Heart left ventricle (tissue), 16 donors: ENCODE data around the gene ANKRD53. TPM values are rescaled to one million over a fixed set of nuclear protein-coding genes. Genes with fewer than 3 reads are reported as not detected.
A peak's percentile ranks its signal among the peaks of the same experiment; 100 is the strongest.

Source experiments
- ATAC-seq, 4 donors: fragments of 200-7000 bp; cut with Tn5 transposase; one replicate each; pipeline ENCODE4 v1.9.1; 2020 to 2022; ENCODE audit warnings: moderate library complexity in 4 of 4, mild to moderate bottlenecking in 3 of 4, moderate number of reproducible peaks in 1 of 4
- DNase-seq, 5 donors: peaks; one replicate each; pipeline ENCODE4 v3.0.0-alpha.2; 2020
- H3K27ac ChIP-seq, 12 donors: fragments of 200-600 bp; sonication (generic) in 4 of 12; one replicate each; pipeline versions ENCODE4 v1.5.0 to v1.8.0; 2016 to 2022; ENCODE audit warnings: mild to moderate bottlenecking in 2 of 12
- H3K27me3 ChIP-seq, 9 donors: fragments of 200-600 bp; sonication (generic) in 2 of 9; one replicate each; pipeline versions ENCODE4 v1.5.1 to v1.8.0; 2016 to 2022; ENCODE audit warnings: mild to moderate bottlenecking in 3 of 9
- H3K36me3 ChIP-seq, 9 donors: fragments of 200-600 bp; sonication (generic) in 2 of 9; one replicate each; pipeline versions ENCODE4 v1.5.0 to v1.8.0; 2018 to 2022; ENCODE audit warnings: mild to moderate bottlenecking in 2 of 9
- H3K4me1 ChIP-seq, 12 donors: fragments of 200-600 bp; sonication (generic) in 4 of 12; one replicate each; pipeline versions ENCODE4 v1.5.0 to v1.8.0; 2016 to 2022; ENCODE audit warnings: mild to moderate bottlenecking in 3 of 12
- H3K4me3 ChIP-seq, 12 donors: fragments of 200-600 bp; sonication (generic) in 4 of 12; one replicate each; pipeline versions ENCODE4 v1.5.0 to v1.8.0; 2017 to 2022; ENCODE audit warnings: mild to moderate bottlenecking in 9 of 12, moderate library complexity in 4 of 12
- H3K9me3 ChIP-seq, 12 donors: fragments of 200-600 bp; sonication (generic) in 4 of 12; one replicate each; pipeline versions ENCODE4 v1.5.0 to v1.8.0; 2016 to 2022; ENCODE audit warnings: mild to moderate bottlenecking in 1 of 12
- POLR2A ChIP-seq, 2 donors: fragments of 450-650 bp; IDR thresholded peaks; one replicate each; pipeline ENCODE4 v1.6.1; 2017; ENCODE audit warnings: antibody characterized with exemption in 2 of 2, mild to moderate bottlenecking in 2 of 2, moderate library complexity in 2 of 2
- WGBS, 4 donors: extraction: QIAGEN DNeasy Blood & Tissue Kit in 2 of 4; methylation state at CpG; one replicate each; pipeline versions ENCODE4 v1.1.5 to v1.1.7; 2013 to 2018; 5-methylcytosine and 5-hydroxymethylcytosine counted together
- intact Hi-C, 10 donors: fragments of 100-400 bp; cut with DNase I; formaldehyde crosslinking; loops; one replicate each; pipeline versions ENCODE4 v1.11.1 to v1.14.2; 2022
- polyA plus RNA-seq, 2 donors: library from polyadenylated mRNA; stranded (reverse); fragments of 200-250 nt; gene quantifications; one replicate each; pipeline ENCODE4 v1.2.3, GENCODE V29; 2013
- total RNA-seq, 9 donors: library from RNA; depleted of rRNA in 2 of 9; stranded (reverse); fragments of >200 nt in 2 of 9; fragmentation: NEBNext Ultra II Directional in 3 of 9; extraction: Animal tissue kit (Norgen Biotek cat#: 25700) in 3 of 9; gene quantifications; one replicate each; pipeline versions ENCODE4 v1.1.0 to v1.2.4, GENCODE V29; 2016 to 2023
- TF ChIP-seq, protein P1 (sequence below), 12 donors: fragments of 200-600 bp; sonication (generic) in 4 of 12; IDR thresholded peaks; one replicate each; pipeline versions ENCODE4 v1.5.0 to v1.8.0; 2018 to 2022; ENCODE audit warnings: antibody characterized with exemption in 12 of 12, mild to moderate bottlenecking in 5 of 12
- donor health status: ischemic (EF 13 %, LVEDD 7.1; RV severe dilation, severe dysfunction).
- donor health status: healthy with polysubstance abuse.
- donor health status: DM: no; HTN: yes; CAD: no.
- donor health status: DM: no; HTN: no; CAD: no.
- donor health status: ischemic (EF 25% LVEDD 6.9; RV normal size, moderate dysfunction).
- donor health status: ischemic (EF 25% LVEDD 5.7; RV mildly dilated, moderate dysfunction).
- donor health status: healthy.
- donor health status: DM: yes; HTN: yes; CAD: no.
- donor health status: ischemic (EF 35%, LVEDD 5.7; RV mildly dilated, moderate dysfunction).
- donor health status: nonischemic (EF 11% LVEDD 7.7; RV severe dilation, severe dysfunction).
- donor health status: DM: yes; HTN: yes; CAD: no.
- donor health status: PGD.
- donor health status: ischemic (EF 29% LVEDD 5.4; RV normal size, mild dysfunction).
- donor health status: nonischemic (EF 23%, LVEDD 6.1; RV moderate dilation, normal function).

ANKRD53 gene
- total and polyA plus RNA-seq, 11 donors = 0.28 to 1.8 (median 0.44) TPM; not detected in 2

DNA sequence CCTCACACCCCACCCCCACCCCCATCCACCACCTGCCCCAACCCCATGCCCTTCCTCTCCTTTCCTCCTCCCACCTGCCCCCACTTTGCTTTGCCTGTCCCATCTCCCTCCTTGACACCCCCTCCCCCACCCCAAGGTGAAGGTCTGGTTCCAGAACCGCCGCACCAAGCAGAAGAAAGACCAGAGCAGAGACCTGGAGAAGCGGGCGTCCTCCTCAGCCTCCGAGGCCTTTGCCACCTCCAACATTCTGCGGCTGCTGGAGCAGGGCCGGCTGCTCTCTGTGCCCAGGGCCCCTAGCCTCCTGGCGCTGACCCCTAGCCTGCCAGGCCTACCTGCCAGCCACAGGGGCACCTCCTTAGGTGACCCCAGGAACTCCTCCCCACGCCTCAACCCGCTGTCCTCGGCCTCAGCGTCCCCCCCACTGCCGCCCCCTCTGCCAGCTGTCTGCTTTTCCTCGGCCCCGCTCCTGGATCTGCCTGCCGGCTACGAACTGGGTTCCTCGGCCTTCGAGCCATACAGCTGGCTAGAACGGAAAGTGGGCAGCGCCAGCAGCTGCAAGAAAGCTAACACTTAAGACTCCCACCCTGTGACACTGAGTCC lies 45.7 kb upstream of the ANKRD53 start:
- ATAC-seq (no peak), DNase-seq (no peak)
- H3K4me1 ChIP-seq = no peaks in the 10 kb centered on the region
- TF ChIP-seq POLR2A (IDR thresholded peaks at IDR 0.05) = no peak
- TF ChIP-seq, protein P1, sequence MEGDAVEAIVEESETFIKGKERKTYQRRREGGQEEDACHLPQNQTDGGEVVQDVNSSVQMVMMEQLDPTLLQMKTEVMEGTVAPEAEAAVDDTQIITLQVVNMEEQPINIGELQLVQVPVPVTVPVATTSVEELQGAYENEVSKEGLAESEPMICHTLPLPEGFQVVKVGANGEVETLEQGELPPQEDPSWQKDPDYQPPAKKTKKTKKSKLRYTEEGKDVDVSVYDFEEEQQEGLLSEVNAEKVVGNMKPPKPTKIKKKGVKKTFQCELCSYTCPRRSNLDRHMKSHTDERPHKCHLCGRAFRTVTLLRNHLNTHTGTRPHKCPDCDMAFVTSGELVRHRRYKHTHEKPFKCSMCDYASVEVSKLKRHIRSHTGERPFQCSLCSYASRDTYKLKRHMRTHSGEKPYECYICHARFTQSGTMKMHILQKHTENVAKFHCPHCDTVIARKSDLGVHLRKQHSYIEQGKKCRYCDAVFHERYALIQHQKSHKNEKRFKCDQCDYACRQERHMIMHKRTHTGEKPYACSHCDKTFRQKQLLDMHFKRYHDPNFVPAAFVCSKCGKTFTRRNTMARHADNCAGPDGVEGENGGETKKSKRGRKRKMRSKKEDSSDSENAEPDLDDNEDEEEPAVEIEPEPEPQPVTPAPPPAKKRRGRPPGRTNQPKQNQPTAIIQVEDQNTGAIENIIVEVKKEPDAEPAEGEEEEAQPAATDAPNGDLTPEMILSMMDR (IDR thresholded peaks at IDR 0.05) = no peak
- WGBS, 4 donors = 91 to 96% (median 94%) methylated on average over 18 to 21 of the region's 21 CpGs
- no peak overlapping the region for H3K4me3 ChIP-seq
- no peak overlapping the region for H3K27ac ChIP-seq
- H3K36me3 ChIP-seq = no peaks in the 10 kb centered on the region
- H3K27me3 ChIP-seq = peaks cover 0 to 6% (median 0%) of the 10 kb centered on the region in 9 donors
- no peaks in the 10 kb centered on the region for H3K9me3 ChIP-seq
- intact Hi-C loops = no loop called here

DNA sequence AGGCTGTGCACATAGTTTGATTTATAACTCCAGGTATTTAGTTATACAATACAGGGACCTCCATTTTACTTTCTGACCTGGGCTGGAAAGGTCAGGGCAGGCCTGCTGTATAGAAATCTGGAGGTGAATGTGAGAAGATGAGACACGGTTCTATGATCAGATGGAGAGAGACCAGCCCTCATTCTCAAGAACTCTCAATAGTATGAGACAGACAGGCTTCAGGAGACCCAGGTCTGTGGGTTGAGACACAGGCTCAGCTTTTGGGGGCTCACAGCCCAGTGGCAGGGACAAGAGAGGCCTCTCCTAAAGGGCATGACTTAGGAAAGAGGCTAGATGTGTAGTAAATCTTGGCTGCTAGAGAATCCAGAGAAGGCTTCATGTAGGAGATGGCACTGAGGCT lies 43.4 kb upstream of the ANKRD53 start:
- Histone ChIP-seq H3K27ac (no peak overlapping the region), H3K4me1 (no peaks in the 10 kb centered on the region), H3K4me3 (no peak overlapping the region), H3K9me3 (no peaks in the 10 kb centered on the region), H3K27me3 (peaks cover 0 to 17% (median 4%) of the 10 kb centered on the region in 9 donors), H3K36me3 (no peaks in the 10 kb centered on the region)
- TF ChIP-seq, protein P1 (IDR thresholded peaks at IDR 0.05) = no peak
- no peak for TF ChIP-seq POLR2A (IDR thresholded peaks at IDR 0.05)
- intact Hi-C loops = loop anchor here in 1 of 10 donors (5.0 kb wide), 1 partner anchor 143 kb away; the partner anchor contains the start of gene FIGLA
- DNase-seq = no peak
- ATAC-seq = no peak
- WGBS, 4 donors = 79 to 95% (median 93%) methylated on average over 1 of the region's 1 CpG

DNA sequence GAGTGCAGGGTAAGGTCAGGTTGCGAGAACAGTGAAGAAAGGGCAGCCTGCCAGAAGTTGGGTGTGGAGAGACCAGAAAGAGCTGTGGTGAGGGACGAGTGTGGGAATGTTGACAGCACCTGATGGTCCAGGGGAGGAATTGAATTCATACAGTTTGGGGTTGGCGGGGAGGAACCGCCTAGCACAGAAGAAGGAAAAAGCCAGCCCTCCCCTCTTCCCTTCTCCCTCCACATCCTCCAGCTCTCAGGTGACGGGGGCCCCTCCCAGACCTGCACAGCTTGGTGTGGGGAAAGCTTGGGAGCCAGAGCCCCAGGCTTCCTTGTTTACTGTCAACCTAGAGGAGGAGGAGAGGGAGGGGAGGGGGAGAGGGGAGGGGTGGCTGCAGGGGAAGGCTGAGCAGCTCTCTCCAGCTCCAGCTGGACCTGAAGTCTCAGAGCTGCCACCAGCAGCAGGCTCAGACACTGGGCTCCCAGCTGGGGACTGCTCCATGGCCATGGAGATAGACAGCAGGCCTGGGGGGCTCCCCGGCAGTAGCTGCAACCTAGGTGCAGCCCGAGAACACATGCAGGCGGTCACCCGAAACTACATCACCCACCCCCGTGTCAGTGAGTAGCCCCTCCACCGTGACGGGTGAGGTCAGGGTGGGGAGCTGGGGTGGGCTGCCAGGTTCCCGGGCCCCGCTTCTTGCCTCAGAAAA lies 42.8 kb upstream of the ANKRD53 start, which contains the start of gene ATP6V1B1:
Gene ATP6V1B1 (plus strand): TSS at position 433 of the 697 bp plus-strand sequence. CDS start 55 bp downstream, at position 488.
- Histone ChIP-seq H3K9me3 (no peaks in the 10 kb centered on the region), H3K36me3 (no peaks in the 10 kb centered on the region), H3K4me3 (no peak within 1 kb of the TSS), H3K4me1 (no peaks in the 10 kb centered on the region), H3K27me3 (peaks cover 0 to 17% (median 4%) of the 10 kb centered on the region in 9 donors), H3K27ac (no peak within 1 kb of the TSS)
- intact Hi-C loops = loop anchor here in 1 of 10 donors (5.0 kb wide), 1 partner anchor 143 kb away; the partner anchor contains the start of gene FIGLA
- no peak for TF ChIP-seq POLR2A (IDR thresholded peaks at IDR 0.05)
- TF ChIP-seq, protein P1 (IDR thresholded peaks at IDR 0.05) = no peak
- peak in 1 of 4 donors; percentile 5 for ATAC-seq
- no peak for DNase-seq
- 57 to 76% (median 72%) methylated on average over 7 to 14 of the region's 14 CpGs for WGBS, 4 donors
